Cerebellar nuclear complex (tissue), 1 donor: ENCODE results near the gene MARCKS.
A peak's percentile ranks its signal among the peaks of the same experiment; 100 is the strongest.

Experiments
- DNase-seq, 2 experiments: peaks; one replicate each; lab custom pipeline; 2025; lab: John Stamatoyannopoulos, UW

Gene MARCKS

DNA sequence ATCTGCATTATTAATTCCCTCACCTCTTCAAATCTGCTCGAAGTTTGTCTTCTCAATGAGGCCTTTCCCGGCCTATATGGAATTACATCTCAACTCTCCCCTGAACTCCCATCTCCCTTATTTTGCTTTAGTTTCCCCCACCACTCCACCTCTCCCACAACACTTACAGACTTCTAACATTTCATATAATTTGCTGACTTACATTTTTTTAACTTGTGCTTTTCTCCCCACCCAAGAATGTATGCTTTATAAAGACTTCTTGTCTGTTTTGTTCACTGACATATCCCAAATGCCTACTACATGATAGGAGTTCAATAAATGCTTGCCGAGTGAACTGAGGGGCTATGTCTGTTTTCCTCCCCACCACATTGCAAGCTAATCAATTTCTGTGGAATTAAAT is 3.9 kb upstream of the MARCKS start:
- no peak for DNase-seq

DNA sequence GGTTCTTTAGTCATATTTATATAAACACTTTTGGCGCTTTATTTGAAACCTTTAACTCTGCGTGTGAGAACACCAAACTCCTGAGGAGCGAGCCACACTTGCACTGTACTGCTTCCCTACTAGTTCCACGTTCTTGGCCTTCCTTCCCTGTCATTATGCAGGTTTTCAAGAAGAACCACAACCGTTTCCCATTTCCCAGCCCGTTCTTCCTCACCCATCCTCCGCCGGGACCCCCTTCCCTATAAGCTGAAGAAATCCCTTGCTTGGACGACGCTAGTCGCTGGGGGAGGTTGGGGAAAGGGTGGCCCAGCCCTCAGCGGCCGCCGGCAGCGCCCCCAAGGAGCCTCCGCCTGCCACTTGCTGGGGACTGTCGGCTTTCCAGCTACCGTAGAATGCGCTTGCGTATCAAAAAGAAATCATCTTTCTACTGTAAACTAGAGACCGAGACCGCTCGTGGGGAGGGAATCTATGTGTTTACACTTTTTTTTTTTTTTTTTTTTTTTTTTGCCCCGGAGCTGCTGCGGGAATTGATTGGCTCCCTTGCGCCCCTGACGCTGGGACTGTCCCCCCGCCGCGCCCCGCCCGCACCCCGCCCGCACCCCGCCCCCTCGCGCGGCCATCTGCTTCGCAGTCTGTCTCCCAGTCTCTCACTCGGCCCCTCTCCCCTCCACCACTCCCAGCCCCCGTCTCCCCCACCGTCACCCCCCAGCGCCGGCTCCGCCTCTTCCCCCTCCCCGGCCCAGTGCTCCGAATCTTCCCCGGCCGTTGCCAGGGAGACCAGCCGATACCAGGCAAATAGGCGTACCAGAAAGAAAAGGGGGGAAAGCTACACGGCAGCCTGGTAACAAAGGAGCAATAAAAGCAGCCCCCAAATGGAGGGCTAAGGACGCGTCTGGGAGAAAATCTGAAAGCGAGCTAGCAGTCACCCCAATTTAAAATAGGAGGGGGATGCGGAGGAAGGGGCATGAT is 2.3 kb upstream of the MARCKS start:
- peak; percentile 59 to 84 for DNase-seq

DNA sequence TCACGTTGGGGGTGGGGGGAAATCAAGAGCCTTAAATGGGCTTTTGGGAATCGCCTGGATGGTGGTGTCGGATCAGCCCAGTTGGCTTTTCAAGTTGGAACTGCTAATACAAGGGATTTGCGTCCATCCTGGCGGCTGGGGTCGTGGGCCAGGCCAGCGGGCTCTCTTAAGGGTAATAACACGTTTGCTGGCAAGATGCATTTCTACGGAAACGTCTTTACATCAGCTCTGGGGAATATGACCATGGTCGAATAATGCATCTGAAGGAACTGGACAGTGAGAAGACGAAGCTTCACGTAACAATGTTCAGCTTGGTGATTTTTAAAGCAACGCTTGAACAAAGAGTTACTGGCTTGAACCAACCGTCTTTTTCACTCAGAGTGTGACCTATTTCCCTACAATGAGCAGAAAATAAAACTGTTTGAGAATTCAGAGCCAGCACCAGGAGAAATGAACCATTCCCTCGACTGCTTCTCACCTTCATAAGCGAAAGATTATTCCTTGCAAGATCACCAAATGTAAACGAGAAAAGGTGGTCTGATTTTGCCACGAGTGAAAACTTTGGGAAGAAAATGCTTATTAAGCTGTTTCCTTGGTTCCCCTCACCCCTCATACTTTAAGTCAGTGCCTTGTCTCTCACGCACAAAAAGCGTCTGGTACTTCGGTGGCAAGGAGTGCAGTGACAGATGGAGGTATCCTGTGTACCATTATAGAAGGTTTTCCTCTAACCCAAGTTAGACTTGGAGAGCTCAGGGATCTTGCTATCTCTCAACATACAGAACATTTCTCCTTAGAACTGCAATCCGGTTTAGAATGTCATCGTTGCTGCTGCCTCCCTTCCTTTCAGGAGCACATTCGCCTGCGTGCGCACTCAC is 1.4 kb upstream of the MARCKS start:
- DNase-seq, result peak in 1 of 2 experiments; percentile 40

DNA sequence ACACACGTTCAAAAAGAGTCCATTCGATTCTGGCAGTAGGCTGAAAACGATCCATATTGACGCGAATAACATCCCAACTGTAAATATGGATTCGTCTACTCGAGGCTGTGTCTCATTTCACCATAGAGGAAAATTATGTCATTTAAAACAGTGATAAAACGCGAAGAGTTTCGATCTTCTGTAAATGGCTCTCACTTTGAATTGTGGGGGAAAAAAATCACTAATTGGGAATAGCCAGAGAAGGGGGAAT is 845 bp upstream of the MARCKS start:
- no peak for DNase-seq

DNA sequence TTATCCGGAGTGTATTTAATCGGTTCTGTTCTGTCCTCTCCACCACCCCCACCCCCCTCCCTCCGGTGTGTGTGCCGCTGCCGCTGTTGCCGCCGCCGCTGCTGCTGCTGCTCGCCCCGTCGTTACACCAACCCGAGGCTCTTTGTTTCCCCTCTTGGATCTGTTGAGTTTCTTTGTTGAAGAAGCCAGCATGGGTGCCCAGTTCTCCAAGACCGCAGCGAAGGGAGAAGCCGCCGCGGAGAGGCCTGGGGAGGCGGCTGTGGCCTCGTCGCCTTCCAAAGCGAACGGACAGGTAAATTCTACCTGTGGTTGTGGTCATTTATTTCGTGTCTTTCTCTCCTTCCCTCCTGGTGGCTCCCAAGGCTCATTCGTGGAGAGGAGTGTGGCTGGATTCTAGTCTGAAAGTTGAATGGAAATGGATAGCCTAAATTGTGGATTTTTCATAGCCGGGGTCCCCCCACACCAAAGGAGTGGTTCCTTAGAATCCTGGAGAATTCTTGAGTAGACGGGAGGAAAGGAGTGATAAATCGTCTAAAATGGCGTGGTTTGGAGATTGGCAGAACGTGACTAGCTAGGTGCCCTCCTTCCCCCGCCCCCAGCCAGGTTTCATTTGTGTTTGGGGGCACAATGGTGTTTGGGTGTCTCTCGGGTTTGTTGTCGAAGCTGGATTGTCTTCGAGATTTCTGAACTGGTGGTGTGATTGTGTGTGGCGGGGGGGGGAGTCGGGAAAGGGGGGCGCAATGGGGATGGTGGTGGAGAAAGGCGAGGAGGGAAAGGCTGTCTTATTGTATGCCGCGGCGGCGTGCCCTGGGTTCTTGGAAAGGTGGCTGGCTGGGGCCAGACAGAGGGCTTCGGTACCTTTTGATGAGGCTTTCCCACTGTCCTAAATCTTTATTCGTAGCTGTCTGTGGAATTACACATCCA is 673 bp downstream of the MARCKS start:
- DNase-seq, result peak in 1 of 2 experiments; percentile 11

DNA sequence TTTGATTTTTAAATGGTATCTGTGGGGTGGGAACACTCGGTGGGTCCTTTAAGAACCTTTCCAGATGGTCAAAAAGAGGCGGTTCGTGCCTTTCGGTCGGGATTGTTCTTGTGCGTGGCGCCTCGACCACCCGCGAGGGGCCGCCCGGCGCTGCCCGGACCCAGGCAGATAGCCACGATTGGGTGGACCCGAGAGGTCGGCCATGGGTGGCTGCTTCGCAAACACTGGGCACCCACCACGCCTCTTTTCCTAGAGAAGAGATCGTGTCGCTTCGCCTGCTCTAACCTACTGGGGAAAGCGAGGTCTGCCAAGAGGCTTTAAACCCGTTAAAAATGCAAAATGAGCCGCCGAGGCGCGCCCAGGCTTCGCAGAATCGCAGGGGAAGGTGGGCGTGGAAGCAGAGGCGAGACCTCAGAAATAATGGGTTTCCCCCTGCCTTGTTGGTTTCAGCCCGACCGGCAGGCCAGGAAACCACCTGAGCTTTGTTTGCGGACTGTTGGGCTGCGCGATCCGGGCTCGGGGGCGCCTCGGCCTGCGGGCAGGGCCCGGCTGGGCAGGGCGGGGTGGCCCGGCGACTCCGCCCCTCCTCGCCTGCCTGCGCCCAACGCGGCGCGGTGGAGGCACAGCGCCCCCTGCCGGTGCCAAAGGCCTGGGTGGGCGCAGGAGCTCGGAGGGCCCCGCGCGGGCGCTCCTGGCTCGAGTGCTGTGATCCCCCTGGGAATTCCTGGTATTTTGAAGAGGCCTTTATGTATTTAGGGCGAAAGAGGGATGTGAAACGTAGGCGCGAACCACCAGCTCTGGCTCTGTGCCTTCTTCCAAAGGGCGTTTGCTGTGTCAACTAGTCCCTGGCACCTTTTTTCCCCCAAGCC is 1.6 kb downstream of the MARCKS start:
- DNase-seq, result peak; percentile 62 to 65

DNA sequence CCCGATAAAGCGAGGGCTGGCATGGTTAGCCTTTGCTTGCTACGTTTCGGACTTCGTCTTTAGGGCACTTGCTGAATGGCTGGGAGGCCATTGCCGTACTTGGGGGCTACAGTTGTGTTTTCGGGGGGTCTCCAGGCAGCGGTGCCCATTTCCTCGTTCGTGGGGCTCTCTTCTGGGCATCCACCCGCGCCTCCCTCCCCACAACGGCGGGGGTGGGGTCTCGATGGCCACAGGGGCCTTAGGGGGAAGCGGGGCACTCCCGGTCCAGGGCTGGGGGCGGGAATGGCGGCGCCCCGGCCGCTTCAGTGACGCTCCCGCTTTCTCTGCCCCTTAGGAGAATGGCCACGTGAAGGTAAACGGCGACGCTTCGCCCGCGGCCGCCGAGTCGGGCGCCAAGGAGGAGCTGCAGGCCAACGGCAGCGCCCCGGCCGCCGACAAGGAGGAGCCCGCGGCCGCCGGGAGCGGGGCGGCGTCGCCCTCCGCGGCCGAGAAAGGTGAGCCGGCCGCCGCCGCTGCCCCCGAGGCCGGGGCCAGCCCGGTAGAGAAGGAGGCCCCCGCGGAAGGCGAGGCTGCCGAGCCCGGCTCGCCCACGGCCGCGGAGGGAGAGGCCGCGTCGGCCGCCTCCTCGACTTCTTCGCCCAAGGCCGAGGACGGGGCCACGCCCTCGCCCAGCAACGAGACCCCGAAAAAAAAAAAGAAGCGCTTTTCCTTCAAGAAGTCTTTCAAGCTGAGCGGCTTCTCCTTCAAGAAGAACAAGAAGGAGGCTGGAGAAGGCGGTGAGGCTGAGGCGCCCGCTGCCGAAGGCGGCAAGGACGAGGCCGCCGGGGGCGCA is 2.4 kb downstream of the MARCKS start:
- no peak for DNase-seq

DNA sequence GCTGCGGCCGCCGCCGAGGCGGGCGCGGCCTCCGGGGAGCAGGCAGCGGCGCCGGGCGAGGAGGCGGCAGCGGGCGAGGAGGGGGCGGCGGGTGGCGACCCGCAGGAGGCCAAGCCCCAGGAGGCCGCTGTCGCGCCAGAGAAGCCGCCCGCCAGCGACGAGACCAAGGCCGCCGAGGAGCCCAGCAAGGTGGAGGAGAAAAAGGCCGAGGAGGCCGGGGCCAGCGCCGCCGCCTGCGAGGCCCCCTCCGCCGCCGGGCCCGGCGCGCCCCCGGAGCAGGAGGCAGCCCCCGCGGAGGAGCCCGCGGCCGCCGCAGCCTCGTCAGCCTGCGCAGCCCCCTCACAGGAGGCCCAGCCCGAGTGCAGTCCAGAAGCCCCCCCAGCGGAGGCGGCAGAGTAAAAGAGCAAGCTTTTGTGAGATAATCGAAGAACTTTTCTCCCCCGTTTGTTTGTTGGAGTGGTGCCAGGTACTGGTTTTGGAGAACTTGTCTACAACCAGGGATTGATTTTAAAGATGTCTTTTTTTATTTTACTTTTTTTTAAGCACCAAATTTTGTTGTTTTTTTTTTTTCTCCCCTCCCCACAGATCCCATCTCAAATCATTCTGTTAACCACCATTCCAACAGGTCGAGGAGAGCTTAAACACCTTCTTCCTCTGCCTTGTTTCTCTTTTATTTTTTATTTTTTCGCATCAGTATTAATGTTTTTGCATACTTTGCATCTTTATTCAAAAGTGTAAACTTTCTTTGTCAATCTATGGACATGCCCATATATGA is 3.2 kb downstream of the MARCKS start:
- no peak for DNase-seq

DNA sequence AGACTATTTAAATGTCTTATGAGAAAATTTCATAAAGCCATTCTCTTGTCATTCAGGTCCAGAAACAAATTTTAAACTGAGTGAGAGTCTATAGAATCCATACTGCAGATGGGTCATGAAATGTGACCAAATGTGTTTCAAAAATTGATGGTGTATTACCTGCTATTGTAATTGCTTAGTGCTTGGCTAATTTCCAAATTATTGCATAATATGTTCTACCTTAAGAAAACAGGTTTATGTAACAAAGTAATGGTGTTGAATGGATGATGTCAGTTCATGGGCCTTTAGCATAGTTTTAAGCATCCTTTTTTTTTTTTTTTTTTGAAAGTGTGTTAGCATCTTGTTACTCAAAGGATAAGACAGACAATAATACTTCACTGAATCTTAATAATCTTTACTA is 5.0 kb downstream of the MARCKS start:
- no peak for DNase-seq

DNA sequence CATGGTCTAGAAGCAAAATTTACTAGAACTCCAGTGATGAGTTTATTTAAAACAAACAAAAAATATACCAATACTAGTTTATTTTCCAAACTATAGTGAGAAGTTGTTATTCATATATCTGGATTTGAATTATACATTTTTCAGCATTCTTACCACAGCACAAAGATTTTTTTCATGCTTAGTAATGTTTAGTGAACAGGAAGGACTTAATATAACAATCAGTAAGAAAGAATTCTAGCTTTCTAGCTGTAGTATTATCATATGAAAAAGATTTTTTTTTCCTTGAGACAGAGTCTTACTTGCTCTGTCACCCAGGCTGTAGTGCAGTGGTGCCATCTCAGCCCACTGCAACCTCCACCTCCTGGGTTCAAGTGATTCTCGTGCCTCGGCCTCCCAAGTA is 13.8 kb downstream of the MARCKS start:
- DNase-seq, result no peak

DNA sequence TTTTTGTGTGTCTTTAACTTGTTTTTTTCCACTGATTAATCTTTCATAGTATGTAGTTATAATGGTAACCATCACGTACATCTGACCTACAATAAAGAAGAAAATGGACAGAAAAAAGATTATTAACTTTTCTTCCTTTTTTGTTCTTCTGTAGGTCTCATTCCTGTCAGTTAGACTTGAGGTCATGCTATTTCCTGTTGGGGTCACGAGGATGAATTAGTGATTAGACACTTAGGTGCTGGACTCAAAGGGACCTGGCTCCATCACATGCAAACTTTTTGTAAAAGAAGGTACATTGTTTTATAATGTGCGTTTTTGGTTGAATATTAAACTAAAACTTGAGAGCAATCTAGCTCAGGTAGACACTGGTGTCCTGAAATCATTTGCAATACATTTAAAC is 14.8 kb downstream of the MARCKS start:
- DNase-seq, result no peak

DNA sequence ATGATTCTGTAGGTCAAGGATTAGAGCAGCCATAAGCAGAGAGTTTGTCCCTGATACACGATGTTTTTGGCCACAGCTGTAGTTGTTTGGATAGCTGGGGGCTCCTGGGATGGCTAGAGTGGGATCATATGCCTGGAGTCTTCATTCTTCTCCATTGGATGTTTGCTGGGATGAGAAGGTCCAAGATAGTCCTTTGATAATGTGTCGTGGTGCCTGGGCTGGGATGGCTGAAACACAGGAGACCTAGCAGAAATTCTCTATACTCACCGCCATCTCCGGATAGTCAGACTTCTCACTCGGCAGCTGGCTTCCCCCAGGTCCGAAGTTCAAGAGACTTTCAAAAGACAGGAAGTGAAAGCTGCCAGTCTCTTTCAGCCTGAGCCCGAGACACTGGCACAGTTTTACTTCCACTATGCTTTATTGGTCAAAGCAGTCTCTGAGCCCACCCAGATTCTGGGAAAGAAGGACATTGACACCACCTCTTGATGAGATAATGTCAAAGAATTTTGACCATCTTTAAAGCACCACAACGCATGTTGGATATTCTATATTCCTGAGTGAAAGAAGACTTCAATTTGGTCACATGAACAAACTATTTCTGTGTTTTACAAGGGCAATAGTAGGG is 16.0 kb downstream of the MARCKS start:
- no peak for DNase-seq

DNA sequence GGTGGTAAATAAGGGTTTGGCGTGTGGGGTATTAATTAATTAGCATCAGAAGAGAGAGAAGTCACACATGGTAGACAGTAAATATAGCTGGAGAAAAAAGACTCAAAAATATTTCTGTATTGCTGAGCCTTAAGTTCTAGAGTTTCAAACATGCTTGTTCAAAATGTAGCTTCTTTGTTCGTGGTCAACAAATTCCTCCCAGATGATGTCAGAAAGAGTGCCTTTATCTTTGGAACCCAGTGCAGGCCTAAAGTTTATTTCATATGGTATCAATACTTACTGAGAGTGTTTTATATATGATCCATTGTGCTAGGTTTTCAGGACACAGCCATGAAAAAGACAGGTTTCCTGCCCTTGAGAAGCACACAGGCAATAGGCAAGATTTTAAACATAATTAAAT is 18.3 kb downstream of the MARCKS start:
- no peak for DNase-seq

DNA sequence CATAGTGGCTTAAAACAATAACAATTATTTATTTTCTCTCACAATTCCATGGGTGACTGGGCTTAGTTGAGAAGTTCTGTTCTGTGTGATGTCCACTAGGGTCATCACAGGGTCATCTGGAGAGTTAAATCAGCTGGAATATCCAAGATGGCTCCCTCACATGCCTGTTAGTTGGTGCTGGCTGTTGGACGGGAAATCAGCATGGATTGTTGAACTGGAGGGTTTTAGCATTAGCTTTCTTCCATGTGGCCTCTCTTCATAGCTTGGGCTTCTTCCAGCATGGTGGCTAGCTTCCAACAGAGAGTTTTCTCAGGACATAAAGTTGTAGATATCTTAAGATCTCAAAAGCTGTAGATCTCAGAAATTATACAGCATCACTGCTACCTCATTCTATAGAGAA is 19.6 kb downstream of the MARCKS start:
- DNase-seq, result no peak

DNA sequence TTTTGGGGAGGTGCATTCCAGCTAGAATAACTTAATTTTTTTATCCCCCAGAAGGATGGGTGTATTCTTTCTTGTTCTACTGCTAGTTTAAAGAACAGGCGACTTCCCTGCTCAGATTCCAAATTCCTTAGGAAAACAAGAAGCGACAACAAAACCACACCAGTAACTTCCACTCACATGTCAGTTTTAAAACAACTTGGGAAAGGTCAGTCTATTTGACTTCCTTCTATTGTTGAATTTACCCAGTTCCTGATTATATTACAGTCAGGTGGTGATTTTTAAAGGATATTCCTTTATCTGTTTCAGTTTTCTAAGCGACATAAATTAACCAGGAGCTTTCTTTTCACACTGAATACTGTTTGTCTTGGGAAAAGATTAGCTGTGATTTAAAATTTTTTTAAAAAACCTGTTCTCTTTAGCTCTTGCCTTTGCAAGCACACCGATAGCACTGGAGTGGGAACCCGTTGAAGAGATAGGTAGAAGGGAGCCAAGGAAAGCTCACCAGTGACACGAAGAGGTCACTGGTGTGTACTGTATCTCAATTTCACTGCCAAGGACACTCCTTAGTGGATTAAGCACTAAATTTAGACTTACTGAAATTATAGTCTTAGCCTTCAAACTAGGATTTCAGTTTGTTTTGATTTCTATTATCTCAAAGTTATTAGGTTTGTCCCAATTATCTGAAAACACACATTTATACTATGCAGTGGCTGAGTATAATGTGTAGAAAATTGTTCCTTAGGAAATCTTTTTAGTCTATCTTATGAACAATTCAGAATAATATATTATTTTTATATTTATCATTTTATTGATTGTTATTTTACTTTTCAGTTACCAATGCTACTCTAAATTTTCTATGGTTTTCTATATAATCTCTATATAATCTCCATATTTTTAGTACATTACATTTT is 22.3 kb downstream of the MARCKS start:
- DNase-seq, result peak; percentile 14 to 61

DNA sequence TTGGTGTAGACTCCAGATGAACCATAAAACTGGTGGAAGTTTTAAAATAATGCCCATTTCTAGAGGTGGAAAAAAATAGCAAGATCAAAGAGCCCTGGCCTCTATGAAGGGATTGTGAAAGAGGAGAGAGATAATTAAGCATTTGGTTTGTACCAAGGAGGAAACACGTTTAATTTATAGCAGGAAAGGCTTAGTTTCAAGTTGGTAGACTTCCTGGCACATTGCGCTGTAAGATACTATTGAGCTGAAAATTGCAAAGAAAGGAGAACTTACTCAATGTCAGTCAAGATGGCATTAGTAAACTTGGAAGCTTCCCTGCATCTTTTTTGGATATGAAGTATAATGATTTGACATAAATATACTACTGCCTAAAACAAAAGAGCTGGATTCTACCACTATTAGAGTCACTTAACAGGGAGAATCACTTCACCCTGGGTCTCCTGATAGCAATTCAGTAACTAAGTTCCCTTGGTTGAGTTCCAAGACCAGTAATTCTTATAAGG is 24.4 kb downstream of the MARCKS start:
- no peak for DNase-seq

DNA sequence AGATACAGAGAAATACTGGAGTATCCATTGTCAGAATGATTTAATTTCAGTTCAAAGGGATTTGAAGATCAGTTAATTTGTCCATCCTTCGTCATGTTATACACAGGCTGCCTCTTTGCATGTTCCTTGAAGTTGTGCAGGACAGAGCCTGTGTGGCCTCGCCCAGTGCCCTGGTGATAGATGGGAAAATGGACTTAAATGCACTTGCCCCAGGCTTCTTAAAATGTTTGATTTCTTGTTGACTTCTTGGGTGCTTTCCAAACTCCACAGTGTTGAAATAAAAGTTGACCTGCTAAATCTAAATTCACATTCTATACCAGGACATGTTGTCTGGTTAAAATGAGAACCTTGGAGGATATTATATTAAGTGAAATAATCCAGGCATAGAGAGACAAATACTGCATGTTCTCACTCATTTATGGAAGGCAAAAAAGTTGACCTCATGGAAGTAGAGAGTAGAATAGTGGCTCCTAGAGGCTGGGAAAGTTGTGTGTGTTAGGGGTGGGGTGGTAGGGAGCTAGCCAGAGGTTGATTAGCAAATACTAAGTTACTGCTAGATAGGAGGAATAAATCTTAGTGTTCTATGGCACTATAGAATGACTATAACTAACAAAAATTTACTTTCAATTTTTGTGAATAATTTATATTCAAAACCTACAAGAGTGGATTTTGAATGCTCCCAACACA is 25.3 kb downstream of the MARCKS start:
- DNase-seq, result no peak
